Osteocyte (in vitro differentiated cells): Measurements from ENCODE around the gene GABRA4. TPM values are rescaled to one million over a fixed set of nuclear protein-coding genes. Genes with fewer than 3 reads are reported as not detected.

ENCODE experiments used
- DNase-seq: peaks from one replicate; pipeline ENCODE4 v3.0.0; 2021; ENCODE audit warnings: mixed read lengths; ENCODE audit not compliant: unreplicated experiment; ENCODE audit errors: extremely low spot score
- H3K27ac Mint-ChIP-seq: one replicate; pipeline ENCODE4 v1.8.0; 2021; ENCODE audit warnings: mild to moderate bottlenecking, mixed read lengths; ENCODE audit not compliant: unreplicated experiment
- H3K27me3 Mint-ChIP-seq: one replicate; pipeline ENCODE4 v1.8.0; 2021; ENCODE audit warnings: mixed read lengths; ENCODE audit not compliant: unreplicated experiment
- H3K36me3 Mint-ChIP-seq: one replicate; pipeline ENCODE4 v1.8.0; 2021; ENCODE audit warnings: mixed read lengths; ENCODE audit not compliant: unreplicated experiment
- H3K4me1 Mint-ChIP-seq: one replicate; pipeline ENCODE4 v1.8.0; 2021; ENCODE audit warnings: mixed read lengths; ENCODE audit not compliant: unreplicated experiment
- H3K4me3 Mint-ChIP-seq: one replicate; pipeline ENCODE4 v1.8.0; 2021; ENCODE audit warnings: mild to moderate bottlenecking, moderate library complexity, mixed read lengths; ENCODE audit not compliant: unreplicated experiment
- H3K9me3 Mint-ChIP-seq: one replicate; pipeline ENCODE4 v1.8.0; 2021; ENCODE audit warnings: mixed read lengths; ENCODE audit not compliant: unreplicated experiment
- CTCF ChIP-seq: fragments of 200-600 bp; sonication (generic); IDR thresholded peaks from 2 replicates; pipeline ENCODE4 v1.5.0; 2021; ENCODE audit warnings: antibody characterized with exemption, mild to moderate bottlenecking, moderate library complexity
- total RNA-seq: library from RNA; stranded (reverse); gene quantifications from 2 replicates; pipeline ENCODE4 v1.2.1, GENCODE V29; 2021

Gene GABRA4
- total RNA-seq, 1 donor from 2014 or later = not detected

- peaks cover 71% of the 10 kb centered on the region for H3K27me3 Mint-ChIP-seq
- H3K27ac Mint-ChIP-seq = no peak overlapping the region
- H3K9me3 Mint-ChIP-seq = no peaks in the 10 kb centered on the region
- H3K36me3 Mint-ChIP-seq = no peaks in the 10 kb centered on the region
- peak overlapping the region; percentile 70 for H3K4me3 Mint-ChIP-seq
- H3K4me1 Mint-ChIP-seq = peaks cover 21% of the 10 kb centered on the region
- TF ChIP-seq CTCF = no peak
- no peak for DNase-seq
Observed at GRCh38 chr4:47031751-47032404, 38.5 kb upstream of the GABRA4 start.

- Mint-ChIP-seq H3K9me3 (no peaks in the 10 kb centered on the region), H3K36me3 (no peaks in the 10 kb centered on the region), H3K27me3 (peaks cover 71% of the 10 kb centered on the region), H3K27ac (no peak within 1 kb of the TSS), H3K4me3 (peak within 1 kb of the TSS; percentile 70), H3K4me1 (peaks cover 21% of the 10 kb centered on the region)
- TF ChIP-seq CTCF = no peak
- DNase-seq = peak; percentile 87
Observed at GRCh38 chr4:47031011-47031678, 37.8 kb upstream of the GABRA4 start, which contains the start of gene GABRB1. Gene GABRB1 (plus strand): TSS chr4:47031567.

GRCh38 chr4:47017494-47017893 is 24.1 kb upstream of the GABRA4 start:
- peaks cover 2% of the 10 kb centered on the region for H3K27me3 Mint-ChIP-seq
- peaks cover 17% of the 10 kb centered on the region for H3K4me1 Mint-ChIP-seq
- TF ChIP-seq CTCF = no peak
- H3K4me3 Mint-ChIP-seq = no peak overlapping the region
- no peaks in the 10 kb centered on the region for H3K36me3 Mint-ChIP-seq
- no peak for DNase-seq
- no peaks in the 10 kb centered on the region for H3K9me3 Mint-ChIP-seq
- peak overlapping the region; percentile 44 for H3K27ac Mint-ChIP-seq

GRCh38 chr4:47017081-47017480 is 23.7 kb upstream of the GABRA4 start:
- no peak for DNase-seq
- TF ChIP-seq CTCF = no peak
- Mint-ChIP-seq H3K9me3 (no peaks in the 10 kb centered on the region), H3K27ac (peak overlapping the region; percentile 44), H3K4me3 (no peak overlapping the region), H3K4me1 (peaks cover 17% of the 10 kb centered on the region), H3K27me3 (no peaks in the 10 kb centered on the region), H3K36me3 (no peaks in the 10 kb centered on the region)

GRCh38 chr4:47013373-47013772 is 20.0 kb upstream of the GABRA4 start:
- no peaks in the 10 kb centered on the region for H3K9me3 Mint-ChIP-seq
- no peak for TF ChIP-seq CTCF
- no peak for DNase-seq
- H3K36me3 Mint-ChIP-seq = no peaks in the 10 kb centered on the region
- no peaks in the 10 kb centered on the region for H3K27me3 Mint-ChIP-seq
- H3K4me3 Mint-ChIP-seq = no peak overlapping the region
- no peak overlapping the region for H3K27ac Mint-ChIP-seq
- H3K4me1 Mint-ChIP-seq = peaks cover 21% of the 10 kb centered on the region
